Uterus (tissue), 2 donors: ENCODE measurements around the gene ZPBP2.

Experiments
- CTCF ChIP-seq, 4 experiments: fragments of 200-600 bp in 2 of 4; fragments of 450-650 bp in 2 of 4; sonication (generic) in 2 of 4; IDR thresholded peaks; one replicate each; pipeline ENCODE4 v1.5.1; 2016 to 2019; ENCODE audit warnings: antibody characterized with exemption in 4 of 4, mild to moderate bottlenecking in 2 of 4, moderate library complexity in 1 of 4
- POLR2A ChIP-seq, 2 donors: fragments of 450-650 bp; IDR thresholded peaks; one replicate each; pipeline ENCODE4 v1.6.1; 2016; ENCODE audit warnings: antibody characterized with exemption in 2 of 2, mild to moderate bottlenecking in 1 of 2, moderate library complexity in 1 of 2

GRCh38 chr17:39854909-39855308 lies 13.1 kb upstream of the ZPBP2 start:
- TF ChIP-seq CTCF (IDR thresholded peaks at IDR 0.05) (no peak), POLR2A (IDR thresholded peaks at IDR 0.05) (no peak)
